ENCODE measurements around the gene OXT.

GRCh38 chr20:3040086-3040485 is 31.3 kb upstream of the OXT start:
- no peak for TF ChIP-seq TAF1 (IDR thresholded peaks at IDR 0.05; ENCODE audit: borderline replicate concordance, insufficient read depth, low read length)
- no peak for TF ChIP-seq POLR2AphosphoS5 (IDR thresholded peaks at IDR 0.05; ENCODE audit: low read depth, low read length)
- TF ChIP-seq SIN3A (IDR thresholded peaks at IDR 0.05; ENCODE audit: borderline replicate concordance, insufficient read depth, low read length): no peak
- TF ChIP-seq REST (IDR thresholded peaks at IDR 0.05; ENCODE audit: insufficient read depth in 1 of 2, low read depth in 2 of 2, low read length in 2 of 2): no peak
- no peak for TF ChIP-seq FOXP2 (optimal IDR thresholded peaks at IDR 0.05; ENCODE audit: borderline replicate concordance, extremely low read depth, extremely low read length, insufficient read depth)

Measured in PFSK-1 (cell line).